Transverse colon (tissue), 4 donors: ENCODE data around the gene EYS.
"Not testable (repeated sequence)": the region's sequence is repeated elsewhere in the genome, so short reads cannot be mapped to it uniquely, and the experiment has no call there.

Source experiments
- CTCF ChIP-seq, 5 experiments: fragments of 200-600 bp in 3 of 5; fragments of 450-650 bp in 2 of 5; sonication (generic) in 3 of 5; IDR thresholded peaks; 1 replicate in 2 of 5; 2 replicates in 3 of 5; pipeline ENCODE4 v1.5.1; 2016 to 2017; ENCODE audit warnings: antibody characterized with exemption in 5 of 5, inconsistent platforms in 3 of 5, mild to moderate bottlenecking in 2 of 5, moderate library complexity in 1 of 5
- EP300 ChIP-seq: sonication (generic); formaldehyde crosslinking; IDR thresholded peaks from one replicate; pipeline ENCODE4 v1.6.1; 2017; ENCODE audit warnings: antibody characterized with exemption, low read depth
- POLR2A ChIP-seq: fragments of 450-650 bp; IDR thresholded peaks from one replicate; pipeline ENCODE4 v1.6.1; 2016; ENCODE audit warnings: antibody characterized with exemption, mild to moderate bottlenecking, moderate library complexity
- POLR2AphosphoS5 ChIP-seq, 3 donors: sonication (generic); formaldehyde crosslinking; IDR thresholded peaks; one replicate each; pipeline ENCODE4 v1.6.1; 2016; ENCODE audit warnings: antibody characterized with exemption in 3 of 3

GRCh38 chr6:63738190-63738589, 1968.8 kb downstream of the EYS start:
- not testable (repeated sequence) for TF ChIP-seq POLR2A; CTCF (IDR thresholded peaks at IDR 0.05); POLR2AphosphoS5 (IDR thresholded peaks at IDR 0.05); EP300
